Gastrocnemius medialis (tissue), 4 donors: ENCODE measurements around the gene ACAP1.

ENCODE experiments used
- POLR2A ChIP-seq, 2 donors: fragments of 450-650 bp; IDR thresholded peaks; one replicate each; pipeline ENCODE4 v1.6.1; 2017; ENCODE audit warnings: antibody characterized with exemption in 2 of 2, mild to moderate bottlenecking in 2 of 2, moderate library complexity in 2 of 2
- TF ChIP-seq, protein P1 (sequence below), 5 experiments: fragments of 450-650 bp in 3 of 5; fragments of 200-600 bp in 2 of 5; sonication (generic) in 2 of 5; IDR thresholded peaks in 4 of 5; conservative IDR thresholded peaks in 1 of 5; 1 replicate in 4 of 5; 2 replicates in 1 of 5; pipeline ENCODE4 v1.5.1; 2016 to 2019; ENCODE audit warnings: antibody characterized with exemption in 5 of 5, mild to moderate bottlenecking in 3 of 5, moderate library complexity in 3 of 5

DNA sequence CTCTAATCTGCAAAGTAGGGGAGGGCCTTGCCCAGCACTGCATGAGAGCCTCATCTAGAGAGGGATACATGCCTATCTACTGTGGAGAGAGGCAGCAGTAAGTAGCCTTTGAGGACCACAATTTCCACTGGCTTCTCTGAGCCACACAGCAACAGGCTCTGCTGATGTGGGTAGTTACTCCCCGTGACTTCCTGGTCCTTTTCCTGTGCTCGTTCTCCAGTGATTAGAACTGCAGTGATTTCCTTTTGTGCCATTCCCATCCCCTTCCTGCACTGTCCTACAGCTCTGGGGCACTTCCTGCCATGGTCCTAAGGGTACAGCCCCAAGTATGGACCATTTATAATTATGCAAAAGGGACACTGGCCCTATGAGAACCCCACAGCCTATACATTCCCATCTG, 55.0 kb downstream of the ACAP1 start:
- TF ChIP-seq, protein P1, sequence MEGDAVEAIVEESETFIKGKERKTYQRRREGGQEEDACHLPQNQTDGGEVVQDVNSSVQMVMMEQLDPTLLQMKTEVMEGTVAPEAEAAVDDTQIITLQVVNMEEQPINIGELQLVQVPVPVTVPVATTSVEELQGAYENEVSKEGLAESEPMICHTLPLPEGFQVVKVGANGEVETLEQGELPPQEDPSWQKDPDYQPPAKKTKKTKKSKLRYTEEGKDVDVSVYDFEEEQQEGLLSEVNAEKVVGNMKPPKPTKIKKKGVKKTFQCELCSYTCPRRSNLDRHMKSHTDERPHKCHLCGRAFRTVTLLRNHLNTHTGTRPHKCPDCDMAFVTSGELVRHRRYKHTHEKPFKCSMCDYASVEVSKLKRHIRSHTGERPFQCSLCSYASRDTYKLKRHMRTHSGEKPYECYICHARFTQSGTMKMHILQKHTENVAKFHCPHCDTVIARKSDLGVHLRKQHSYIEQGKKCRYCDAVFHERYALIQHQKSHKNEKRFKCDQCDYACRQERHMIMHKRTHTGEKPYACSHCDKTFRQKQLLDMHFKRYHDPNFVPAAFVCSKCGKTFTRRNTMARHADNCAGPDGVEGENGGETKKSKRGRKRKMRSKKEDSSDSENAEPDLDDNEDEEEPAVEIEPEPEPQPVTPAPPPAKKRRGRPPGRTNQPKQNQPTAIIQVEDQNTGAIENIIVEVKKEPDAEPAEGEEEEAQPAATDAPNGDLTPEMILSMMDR (IDR thresholded peaks at IDR 0.05 in 4 of 5, conservative IDR thresholded peaks at IDR 0.05 in 1 of 5): no peak
- no peak for TF ChIP-seq POLR2A (IDR thresholded peaks at IDR 0.05)
